AG10803 (cell line): ENCODE results near the gene LYZL6.
"Not testable (repeated sequence)": the region's sequence is repeated elsewhere in the genome, so short reads cannot be mapped to it uniquely, and the experiment has no call there.

ENCODE experiments used
- DNase-seq: peaks from one replicate; pipeline ENCODE4 v3.0.0; 2010; ENCODE audit warnings: low read depth
- H3K4me3 ChIP-seq: 2 replicates; pipeline ENCODE4 v1.5.1; 2011; ENCODE audit warnings: mild to moderate bottlenecking, low read length, control low read depth
- CTCF ChIP-seq: conservative IDR thresholded peaks from 2 replicates; pipeline ENCODE4 v1.5.1; 2011; ENCODE audit warnings: mild to moderate bottlenecking, low read length, control low read depth, inconsistent platforms

LYZL6 gene

GRCh38 chr17:35947156-35947585 lies 3.7 kb upstream of the LYZL6 start:
- peak; percentile 21 for DNase-seq
- no peak overlapping the region for H3K4me3 ChIP-seq
- TF ChIP-seq CTCF, result peak; percentile 77

- DNase-seq, result no peak
Measured at GRCh38 chr17:35944151-35944550, 638 bp upstream of the LYZL6 start.

GRCh38 chr17:35942588-35943186 lies 826 bp downstream of the LYZL6 start:
- H3K4me3 ChIP-seq, result no peak overlapping the region
- TF ChIP-seq CTCF, result no peak
- DNase-seq, result no peak

More at GRCh38 chr17:35944151-35944550, 638 bp upstream of the LYZL6 start:
- no peak overlapping the region for H3K4me3 ChIP-seq
- no peak for TF ChIP-seq CTCF

- H3K4me3 ChIP-seq, DNase-seq: not testable (repeated sequence)
Measured at GRCh38 chr17:35938492-35938891, 5.0 kb downstream of the LYZL6 start.

GRCh38 chr17:35936063-35936462 lies 7.5 kb downstream of the LYZL6 start:
- no peak for TF ChIP-seq CTCF
- DNase-seq, result no peak
- no peak overlapping the region for H3K4me3 ChIP-seq

- DNase-seq, result no peak
- no peak for TF ChIP-seq CTCF
- H3K4me3 ChIP-seq, result no peak overlapping the region
Measured at GRCh38 chr17:35934760-35935159, 8.8 kb downstream of the LYZL6 start.

GRCh38 chr17:35932586-35932985 lies 10.9 kb downstream of the LYZL6 start:
- no peak for TF ChIP-seq CTCF
- DNase-seq, result peak; percentile 6
- no peak overlapping the region for H3K4me3 ChIP-seq
